GM12878 (cell line): ENCODE data around the gene DNAH2. TPM values are rescaled to one million over a fixed set of nuclear protein-coding genes. Genes with fewer than 3 reads are reported as not detected.

ENCODE experiments used
- ATAC-seq: fragments of 200-7000 bp; cut with Tn5 transposase; 3 replicates; pipeline ENCODE4 v1.9.1; 2020; ENCODE audit warnings: mild to moderate bottlenecking, moderate library complexity
- BruUV-seq: library from RNA; stranded (reverse); fragments of 400-500 nt; replicated peaks from 2 replicates; lab custom pipeline; 2021; lab: Mats Ljungman, UMichigan
- CTCF ChIA-PET: fragments of 300-600 bp; sonication (Branson Sonifier 250); formaldehyde crosslinking; extraction: SDS; loops from one replicate; lab custom pipeline; 2021; ENCODE audit warnings: inconsistent platforms; lab: Yijun Ruan, JAX
- POLR2A ChIA-PET: fragments of 350-600 bp; formaldehyde crosslinking; extraction: SDS; loops from one replicate; lab custom pipeline; 2021; ENCODE audit warnings: inconsistent platforms; lab: Charles Lee
- RAD21 ChIA-PET: fragments of 300-600 bp; sonication (Branson Sonifier 250); formaldehyde crosslinking; loops from one replicate; lab custom pipeline; 2023; ENCODE audit warnings: antibody characterized with exemption; ENCODE audit not compliant: unreplicated experiment; lab: Charles Lee
- SMC1A ChIA-PET: fragments of 300-600 bp; sonication (Branson Sonifier 250); formaldehyde crosslinking; loops from one replicate; lab custom pipeline; 2023; ENCODE audit not compliant: unreplicated experiment, uncharacterized antibody; lab: Charles Lee
- DNase-seq: peaks from one replicate; pipeline ENCODE4 v3.0.0-alpha.2; 2011; ENCODE audit warnings: low read depth, low spot score
- FAIRE-seq: peaks from 3 replicates; lab custom pipeline; 2011; peaks lifted over from hg19 to GRCh38; lab: Jason Lieb, UNC
- H2AFZ ChIP-seq: 2 replicates; pipeline ENCODE4 v1.6.0; 2011; ENCODE audit warnings: low read depth, low read length, control low read depth; ENCODE audit not compliant: control insufficient read depth
- H3K27ac ChIP-seq: 2 replicates; pipeline ENCODE4 v1.5.1; 2011; ENCODE audit warnings: control low read depth; ENCODE audit not compliant: control insufficient read depth, insufficient read depth
- H3K27me3 ChIP-seq, 2 experiments: replicated peaks in 1 of 2; 2 replicates each; pipeline versions ENCODE4 v1.6.0 to v1.6.1; 2011; ENCODE audit warnings: low read length in 1 of 2; ENCODE audit not compliant: control insufficient read depth in 2 of 2, insufficient read depth in 2 of 2
- H3K36me3 ChIP-seq, 2 experiments: 2 replicates each; pipeline ENCODE4 v1.5.1; 2011; ENCODE audit warnings: low read length in 1 of 2; ENCODE audit not compliant: control insufficient read depth in 2 of 2, insufficient read depth in 2 of 2
- H3K4me1 ChIP-seq: 2 replicates; pipeline ENCODE4 v1.6.1; 2011; ENCODE audit warnings: mild to moderate bottlenecking, low read length, moderate library complexity, mixed read lengths; ENCODE audit not compliant: control insufficient read depth, insufficient read depth
- H3K4me2 ChIP-seq: 2 replicates; pipeline ENCODE4 v1.6.0; 2011; ENCODE audit warnings: control low read depth; ENCODE audit not compliant: control insufficient read depth, insufficient read depth
- H3K4me3 ChIP-seq: fragments of 200-600 bp; sonication (generic); 2 replicates; pipeline ENCODE4 v1.5.1; 2016
- H3K79me2 ChIP-seq: 2 replicates; pipeline ENCODE4 v1.6.0; 2011; ENCODE audit warnings: low read length; ENCODE audit not compliant: control insufficient read depth, insufficient read depth
- H3K9ac ChIP-seq: 2 replicates; pipeline ENCODE4 v1.8.0; 2011; ENCODE audit warnings: low read length, control low read depth, mixed read lengths; ENCODE audit not compliant: control insufficient read depth, insufficient read depth
- H3K9me3 ChIP-seq: replicated peaks from 3 replicates; pipeline ENCODE4 v1.5.1; 2011; ENCODE audit warnings: mild to moderate bottlenecking, low read length; ENCODE audit not compliant: control insufficient read depth, insufficient read depth
- H4K20me1 ChIP-seq: 2 replicates; pipeline ENCODE4 v1.6.0; 2011; ENCODE audit not compliant: control insufficient read depth, insufficient read depth
- CBX3 ChIP-seq: fragments of 200-600 bp; sonication (generic); IDR thresholded peaks from 2 replicates; pipeline ENCODE4 v1.6.1; 2016; ENCODE audit warnings: low read depth, borderline replicate concordance
- EGR1 ChIP-seq, 2 experiments: IDR thresholded peaks; 1 replicate in 1 of 2; 2 replicates in 1 of 2; pipeline ENCODE4 v1.6.1; 2011 to 2012; ENCODE audit warnings: low read depth in 2 of 2, low read length in 2 of 2, borderline replicate concordance in 1 of 2, mild to moderate bottlenecking in 1 of 2, moderate library complexity in 1 of 2
- IRF4 ChIP-seq: IDR thresholded peaks from 2 replicates; pipeline ENCODE4 v1.6.1; 2011; ENCODE audit warnings: low read depth, low read length
- NRF1 ChIP-seq: conservative IDR thresholded peaks from 2 replicates; pipeline ENCODE4 v1.6.1; 2011; ENCODE audit warnings: mild to moderate bottlenecking, low read depth, low read length, improper control_type of control experiment
- POLR2AphosphoS5 ChIP-seq: IDR thresholded peaks from 2 replicates; pipeline ENCODE4 v1.6.1; 2011; ENCODE audit warnings: mild to moderate bottlenecking, low read length, inconsistent platforms
- SREBF1 ChIP-seq: IDR thresholded peaks from 2 replicates; pipeline ENCODE4 v1.6.1; 2012; ENCODE audit warnings: mild to moderate bottlenecking, low read length
- TBL1XR1 ChIP-seq: IDR thresholded peaks from 2 replicates; pipeline ENCODE4 v1.6.1; 2012; ENCODE audit warnings: low read depth, low read length, improper control_type of control experiment
- WGBS: methylation state at CpG from one replicate; pipeline ENCODE4 v1.1.6; 2016; ENCODE audit warnings: low lambda C conversion rate; ENCODE audit not compliant: insufficient replicate concordance, insufficient coverage; ENCODE audit errors: missing lambda C conversion rate; 5-methylcytosine and 5-hydroxymethylcytosine counted together
- in situ Hi-C: fragments of 300-500 bp; cut with MboI; formaldehyde crosslinking; loops from 9 replicates; pipeline ENCODE4 v1.14.3; 2018; ENCODE audit warnings: mixed read lengths
- intact Hi-C: fragments of 100-400 bp; cut with micrococcal nuclease; formaldehyde crosslinking; loops from one replicate; pipeline ENCODE4 v1.14.2; 2022; ENCODE audit not compliant: unreplicated experiment
- polyA plus RNA-seq, 11 experiments: library from polyadenylated mRNA; depleted of rRNA in 4 of 11; unstranded in 6 of 11; stranded (reverse) in 5 of 11; fragments of >200 nt; fragmentation: Nextera tagmentation in 4 of 11; fragmentation: Illumina TruSeq in 1 of 11; extraction: Ambion mirVana in 4 of 11; extraction: Trizol in 1 of 11; gene quantifications; 1 replicate in 1 of 11; 2 replicates in 10 of 11; pipeline versions ENCODE4 v1.2.1 to v1.2.3, GENCODE V29; 2011 to 2016; ENCODE audit warnings: inconsistent platforms in 2 of 11, missing spikeins in 2 of 11, low read depth in 1 of 11
- total RNA-seq, 4 experiments: library from RNA; depleted of rRNA in 3 of 4; stranded (reverse); fragments of >200 nt in 3 of 4; fragmentation: Illumina TruSeq in 1 of 4; extraction: Trizol in 1 of 4; gene quantifications; 2 replicates each; pipeline versions ENCODE4 v1.2.1 to v1.2.3, GENCODE V29; 2013 to 2021
- TF ChIP-seq, protein P1 (sequence below): IDR thresholded peaks from 2 replicates; pipeline ENCODE4 v1.6.1; 2011; ENCODE audit warnings: borderline replicate concordance, low read depth, mild to moderate bottlenecking, moderate library complexity, low read length; ENCODE audit not compliant: insufficient read depth, poor library complexity, severe bottlenecking

DNAH2 gene
- total and polyA plus RNA-seq, 10 of the 15 experiments (the other 5 are each of a cell fraction or from before 2014, with no cell fraction given), result not detected

DNA sequence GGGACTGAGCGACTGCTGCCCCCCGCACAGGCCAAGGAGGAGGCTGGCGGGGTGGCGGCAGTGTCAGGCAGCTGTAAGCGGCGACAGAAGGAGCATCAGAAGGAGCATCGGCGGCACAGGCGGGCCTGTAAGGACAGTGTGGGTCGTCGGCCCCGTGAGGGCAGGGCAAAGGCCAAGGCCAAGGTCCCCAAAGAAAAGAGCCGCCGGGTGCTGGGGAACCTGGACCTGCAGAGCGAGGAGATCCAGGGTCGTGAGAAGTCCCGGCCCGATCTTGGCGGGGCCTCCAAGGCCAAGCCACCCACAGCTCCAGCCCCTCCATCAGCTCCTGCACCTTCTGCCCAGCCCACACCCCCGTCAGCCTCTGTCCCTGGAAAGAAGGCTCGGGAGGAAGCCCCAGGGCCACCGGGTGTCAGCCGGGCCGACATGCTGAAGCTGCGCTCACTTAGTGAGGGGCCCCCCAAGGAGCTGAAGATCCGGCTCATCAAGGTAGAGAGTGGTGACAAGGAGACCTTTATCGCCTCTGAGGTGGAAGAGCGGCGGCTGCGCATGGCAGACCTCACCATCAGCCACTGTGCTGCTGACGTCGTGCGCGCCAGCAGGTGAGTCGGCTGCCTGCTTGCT is 131.7 kb downstream of the DNAH2 start:
- no peak overlapping the region for H2AFZ ChIP-seq
- peak; percentile 39; the same call in 1 of the 2 replicates for TF ChIP-seq POLR2AphosphoS5
- no peak for TF ChIP-seq EGR1 (IDR thresholded peaks at IDR 0.05; ENCODE audit: borderline replicate concordance in 1 of 2, low read depth in 2 of 2, low read length in 2 of 2)
- no peak for TF ChIP-seq NRF1
- TF ChIP-seq CBX3, result no peak
- TF ChIP-seq, protein P1, sequence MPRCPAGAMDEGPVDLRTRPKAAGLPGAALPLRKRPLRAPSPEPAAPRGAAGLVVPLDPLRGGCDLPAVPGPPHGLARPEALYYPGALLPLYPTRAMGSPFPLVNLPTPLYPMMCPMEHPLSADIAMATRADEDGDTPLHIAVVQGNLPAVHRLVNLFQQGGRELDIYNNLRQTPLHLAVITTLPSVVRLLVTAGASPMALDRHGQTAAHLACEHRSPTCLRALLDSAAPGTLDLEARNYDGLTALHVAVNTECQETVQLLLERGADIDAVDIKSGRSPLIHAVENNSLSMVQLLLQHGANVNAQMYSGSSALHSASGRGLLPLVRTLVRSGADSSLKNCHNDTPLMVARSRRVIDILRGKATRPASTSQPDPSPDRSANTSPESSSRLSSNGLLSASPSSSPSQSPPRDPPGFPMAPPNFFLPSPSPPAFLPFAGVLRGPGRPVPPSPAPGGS, result no peak
- no peak for TF ChIP-seq TBL1XR1
- no peak for TF ChIP-seq SREBF1
- TF ChIP-seq IRF4, result no peak
- no peaks in the 10 kb centered on the region for H3K27me3 ChIP-seq
- intact Hi-C loops, result no loop called here
- ChIA-PET SMC1A (no interaction called here), RAD21 (no interaction called here), POLR2A (interaction anchor here (0.5 to 0.6 kb wide), 2 partner anchors 83 to 187 kb away, joined by 4 to 7 read pairs; no protein-coding TSS in a partner anchor), CTCF (interaction anchor here (3.3 kb wide), 1 partner anchor 24 kb away, joined by 11 read pairs; no protein-coding TSS in a partner anchor)
- no peak for DNase-seq
- peaks cover 12 to 29% of the 10 kb centered on the region in 2 experiments; a peak in 3 of 4 replicates for H3K36me3 ChIP-seq
- no peaks in the 10 kb centered on the region for H3K9me3 ChIP-seq
- in situ Hi-C loops, result no loop called here
- no peak overlapping the region for H3K27ac ChIP-seq
- no peak for ATAC-seq
- no peak for FAIRE-seq
- 97% methylated on average over 32 of the region's 35 CpGs for WGBS
- no TSS peak for BruUV-seq
- H3K9ac ChIP-seq, result no peak overlapping the region
- H3K79me2 ChIP-seq, result peaks cover 15% of the 10 kb centered on the region
- H3K4me1 ChIP-seq, result peaks cover 21% of the 10 kb centered on the region
- no peak overlapping the region for H3K4me2 ChIP-seq
- no peak overlapping the region for H3K4me3 ChIP-seq
- no peaks in the 10 kb centered on the region; the same call in 1 of the 2 replicates for H4K20me1 ChIP-seq
